HUES6 (cell line): Measurements from ENCODE around the gene YTHDC1.

Experiments used
- H3K27ac ChIP-seq: 2 replicates; pipeline ENCODE4 v1.7.0; 2013; ENCODE audit warnings: low read depth, mild to moderate bottlenecking, low read length, inconsistent platforms
- H3K27me3 ChIP-seq: 2 replicates; pipeline ENCODE4 v1.6.1; 2013; ENCODE audit warnings: low read length; ENCODE audit not compliant: control insufficient read depth, insufficient read depth
- H3K36me3 ChIP-seq: 2 replicates; pipeline ENCODE4 v1.6.1; 2013; ENCODE audit warnings: low read length; ENCODE audit not compliant: control insufficient read depth, insufficient read depth
- H3K4me1 ChIP-seq: 2 replicates; pipeline ENCODE4 v1.6.1; 2013; ENCODE audit warnings: low read length; ENCODE audit not compliant: control insufficient read depth, insufficient read depth
- H3K4me3 ChIP-seq: 2 replicates; pipeline ENCODE4 v1.5.1; 2013; ENCODE audit warnings: low read depth, low read length
- H3K9ac ChIP-seq: one replicate; pipeline ENCODE4 v1.6.1; 2013; ENCODE audit warnings: mild to moderate bottlenecking, low read length
- H3K9me3 ChIP-seq: 2 replicates; pipeline ENCODE4 v1.6.1; 2013; ENCODE audit warnings: low read depth, low read length; ENCODE audit not compliant: control insufficient read depth, insufficient read depth

YTHDC1 gene

DNA sequence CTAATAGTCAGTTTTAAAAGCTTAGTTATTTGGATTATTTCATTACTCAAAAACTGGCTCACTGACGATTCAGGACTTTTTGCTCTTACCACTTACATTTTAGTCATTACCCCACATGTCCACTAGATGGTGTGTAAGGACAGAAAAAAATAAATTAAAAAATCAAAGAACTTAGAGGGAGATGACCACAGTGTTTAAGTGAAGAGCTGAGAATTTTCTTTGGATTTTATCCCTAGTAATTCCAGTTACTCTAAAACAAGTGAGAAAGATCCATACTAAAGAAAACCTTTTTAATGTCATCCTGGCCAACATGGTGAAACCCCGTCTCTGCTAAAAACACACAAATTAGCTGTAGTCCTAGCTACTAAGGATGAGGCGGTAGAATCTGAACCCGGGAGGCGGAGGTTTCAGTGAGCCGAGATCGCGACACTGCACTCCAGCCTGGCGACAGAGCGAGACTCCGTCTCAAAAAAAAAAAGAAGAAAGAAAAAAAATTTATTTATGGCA is 78.0 kb downstream of the YTHDC1 start:
- Histone ChIP-seq H3K4me3 (peak overlapping the region; percentile 50), H3K27ac (peak overlapping the region; percentile 94; the same call in 1 of the 2 replicates), H3K9ac (peak overlapping the region; percentile 68), H3K27me3 (no peaks in the 10 kb centered on the region), H3K36me3 (0 out of 2 replicates have a peak, but pooled peaks cover 4% of the 10 kb centered on the region), H3K9me3 (peaks cover 33% of the 10 kb centered on the region), H3K4me1 (peaks cover 19% of the 10 kb centered on the region)

DNA sequence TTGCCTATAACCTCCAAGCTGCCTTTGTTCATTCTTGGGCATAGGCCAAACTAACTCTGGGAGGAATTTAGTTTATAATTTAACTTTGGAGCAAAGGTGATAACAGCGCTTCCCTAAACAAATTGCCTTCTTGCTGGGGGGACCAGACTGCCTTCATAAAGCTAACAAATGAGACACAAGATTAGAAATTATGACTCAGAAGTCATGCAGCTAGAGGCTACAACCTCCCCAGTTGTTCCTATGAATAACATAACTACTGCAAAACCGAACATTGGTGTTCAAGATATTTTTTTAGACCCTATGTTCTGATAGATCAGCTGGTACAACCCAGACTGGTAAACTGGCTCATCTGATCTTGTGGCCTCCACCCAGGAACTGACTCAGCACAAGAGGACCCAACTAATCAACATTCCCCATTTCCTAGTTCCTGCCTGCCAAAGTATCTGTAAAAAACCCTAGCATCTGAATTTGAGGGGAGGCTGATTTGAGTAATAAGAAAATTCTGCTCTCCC is 82.4 kb downstream of the YTHDC1 start:
- Histone ChIP-seq H3K9ac (no peak overlapping the region), H3K4me3 (no peak overlapping the region), H3K9me3 (peaks cover 55% of the 10 kb centered on the region), H3K36me3 (0 out of 2 replicates have a peak, but pooled peaks cover 4% of the 10 kb centered on the region), H3K27me3 (no peaks in the 10 kb centered on the region), H3K4me1 (peaks cover 3% of the 10 kb centered on the region), H3K27ac (no peak overlapping the region)

DNA sequence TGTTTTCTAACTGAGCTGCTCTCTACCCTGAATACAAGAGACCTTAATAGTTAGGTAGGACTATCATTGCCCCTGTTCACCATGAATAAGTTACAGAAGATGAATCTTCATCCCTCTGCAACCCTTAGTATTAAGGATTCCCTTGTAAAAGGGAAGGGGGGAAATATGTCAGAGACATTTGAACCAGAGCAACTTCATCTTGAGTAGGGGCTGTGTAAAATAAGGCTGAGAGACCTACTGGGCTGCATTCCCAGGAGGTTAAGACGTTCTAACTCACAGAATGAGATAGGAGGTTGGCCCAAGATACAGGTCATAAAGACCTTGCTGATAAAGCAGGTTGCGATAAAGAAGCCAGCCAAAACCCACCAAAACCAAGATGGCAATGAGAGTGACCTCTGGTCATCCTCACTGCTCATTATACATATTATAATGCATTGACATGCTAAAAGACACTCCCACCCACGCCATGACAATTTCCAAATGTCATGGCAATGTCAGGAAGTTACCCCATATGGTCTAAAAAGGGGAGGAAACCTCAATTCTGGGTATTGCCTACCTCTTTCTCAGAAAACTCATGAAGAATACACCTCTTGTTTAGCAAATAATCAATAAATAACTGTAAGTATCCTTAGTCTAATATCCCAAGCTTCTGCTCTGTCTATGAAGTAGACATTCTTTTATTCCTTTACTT is 84.9 kb downstream of the YTHDC1 start:
- H3K27me3 ChIP-seq = no peaks in the 10 kb centered on the region
- H3K27ac ChIP-seq = no peak overlapping the region
- H3K4me3 ChIP-seq = no peak overlapping the region
- H3K9me3 ChIP-seq = peaks cover 43% of the 10 kb centered on the region
- H3K4me1 ChIP-seq = no peaks in the 10 kb centered on the region
- H3K36me3 ChIP-seq = 0 out of 2 replicates have a peak, but pooled peaks cover under 1% of the 10 kb centered on the region
- no peak overlapping the region for H3K9ac ChIP-seq
